ENCODE data around the gene AADACL4. TPM values are rescaled to one million over a fixed set of nuclear protein-coding genes. Genes with fewer than 3 reads are reported as not detected.
A peak's percentile ranks its signal among the peaks of the same experiment; 100 is the strongest.

The AADACL4 gene
- total and polyA plus RNA-seq, 10 donors = 0.04 to 0.32 (median 0.26) TPM; not detected in 6

DNA sequence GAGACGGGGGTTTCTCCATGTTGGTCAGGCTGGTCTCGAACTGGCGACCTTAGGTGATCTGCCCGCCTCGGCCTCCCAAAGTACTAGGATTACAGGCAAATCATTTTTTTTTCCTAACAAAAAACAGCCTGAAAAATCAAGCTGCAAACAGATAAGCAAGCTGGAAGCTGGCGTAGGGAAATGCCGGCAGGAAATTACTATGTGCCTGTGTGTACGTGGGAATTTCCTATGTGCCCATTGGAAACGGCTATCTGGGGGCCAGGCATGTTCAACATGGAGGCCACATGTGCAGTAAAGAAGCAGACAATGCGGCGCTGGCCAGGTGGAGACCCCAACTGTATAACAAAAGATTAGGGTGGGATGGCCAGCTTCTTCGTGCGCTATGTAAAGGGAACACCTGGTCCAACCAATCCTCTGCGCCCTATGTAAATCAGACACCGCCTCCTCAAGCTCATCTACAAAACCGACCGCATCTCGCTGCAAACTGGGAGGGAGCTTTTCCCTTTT lies 9.1 kb upstream of the AADACL4 start:
- peaks cover 3 to 18% (median 13%) of the 10 kb centered on the region in 8 donors for H3K9me3 ChIP-seq
- peaks cover 0 to 10% (median 0%) of the 10 kb centered on the region in 7 donors for H3K27me3 ChIP-seq (replicated peaks in 1 of 7)
- peaks cover 0 to 51% (median 18%) of the 10 kb centered on the region in 6 donors for H3K4me1 ChIP-seq
- peak overlapping the region; percentile 66 to 91 (median 81) for H3K27ac ChIP-seq
- 67 to 86% (median 74%) methylated on average over 18 of the region's 18 CpGs for WGBS, 5 donors
- no peaks in the 10 kb centered on the region for H3K36me3 ChIP-seq
- intact Hi-C loops (cut with DNase I; ENCODE audit: low total_unique reads) = no loop called here
- no peak overlapping the region for H3K4me3 ChIP-seq
- TF ChIP-seq CTCF (IDR thresholded peaks at IDR 0.05 in 8 of 11, conservative IDR thresholded peaks at IDR 0.05 in 3 of 11) (no peak), POLR2AphosphoS5 (IDR thresholded peaks at IDR 0.05) (peak in 2 of 3 donors; percentile 18 to 49), POLR2A (IDR thresholded peaks at IDR 0.05) (no peak)
- DNase-seq = peak; percentile 64

GRCh38 chr1:12636098-12636950 lies 7.6 kb upstream of the AADACL4 start:
- peaks cover 3 to 34% (median 29%) of the 10 kb centered on the region in 8 donors for H3K9me3 ChIP-seq
- peaks cover 0 to 10% (median 0%) of the 10 kb centered on the region in 7 donors for H3K27me3 ChIP-seq (replicated peaks in 1 of 7)
- H3K4me1 ChIP-seq = peaks cover 0 to 42% (median 14%) of the 10 kb centered on the region in 6 donors
- no peaks in the 10 kb centered on the region for H3K36me3 ChIP-seq
- intact Hi-C loops (cut with DNase I; ENCODE audit: low total_unique reads) = no loop called here
- peak; percentile 84 for DNase-seq
- H3K4me3 ChIP-seq = no peak overlapping the region
- WGBS, 5 donors = 60 to 70% (median 64%) methylated on average over 13 to 15 of the region's 15 CpGs
- TF ChIP-seq POLR2AphosphoS5 (IDR thresholded peaks at IDR 0.05) (peak; percentile 34 to 81 (median 72)), POLR2A (IDR thresholded peaks at IDR 0.05) (no peak), CTCF (IDR thresholded peaks at IDR 0.05 in 8 of 11, conservative IDR thresholded peaks at IDR 0.05 in 3 of 11) (no peak)
- H3K27ac ChIP-seq = peak overlapping the region; percentile 66 to 91 (median 81)

DNA sequence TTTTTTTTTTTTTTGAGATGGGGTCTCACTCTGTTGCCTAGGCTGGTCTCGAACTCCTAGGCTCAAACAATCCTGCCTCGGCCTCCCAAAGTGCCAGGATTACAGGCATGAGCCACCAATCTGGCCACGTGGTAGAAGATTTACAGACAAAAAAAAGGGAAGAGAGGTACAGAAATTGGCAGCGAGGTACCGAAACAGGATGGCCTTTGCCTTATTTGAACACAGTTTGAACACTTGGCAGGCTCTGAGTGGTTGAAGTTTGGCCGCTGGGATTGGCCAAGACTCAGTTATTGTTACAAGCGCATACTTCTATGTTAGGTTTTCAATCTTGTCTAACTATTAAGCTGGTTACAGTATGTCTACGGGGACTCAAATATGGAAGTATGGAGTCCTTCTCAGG lies 6.2 kb upstream of the AADACL4 start:
- intact Hi-C loops (cut with DNase I; ENCODE audit: low total_unique reads) = no loop called here
- H3K27ac ChIP-seq = peak overlapping the region in 1 of 8 donors; percentile 81
- H3K27me3 ChIP-seq (replicated peaks in 1 of 7) = peaks cover 0 to 10% (median 0%) of the 10 kb centered on the region in 7 donors
- peaks cover 0 to 30% (median 8%) of the 10 kb centered on the region in 6 donors for H3K4me1 ChIP-seq
- no peaks in the 10 kb centered on the region for H3K36me3 ChIP-seq
- 91 to 95% (median 92%) methylated on average over 8 of the region's 8 CpGs for WGBS, 5 donors
- no peak for TF ChIP-seq POLR2A (IDR thresholded peaks at IDR 0.05)
- no peak for TF ChIP-seq POLR2AphosphoS5 (IDR thresholded peaks at IDR 0.05)
- TF ChIP-seq CTCF (IDR thresholded peaks at IDR 0.05 in 8 of 11, conservative IDR thresholded peaks at IDR 0.05 in 3 of 11) = no peak
- no peak overlapping the region for H3K4me3 ChIP-seq
- H3K9me3 ChIP-seq = peaks cover 3 to 44% (median 33%) of the 10 kb centered on the region in 8 donors
- peak; percentile 16 for DNase-seq

Data from spleen (tissue), 11 donors.